ENCODE results near the gene RPUSD4.

- TF ChIP-seq CTCF (IDR thresholded peaks at IDR 0.05): no peak
- TF ChIP-seq POLR2AphosphoS5 (IDR thresholded peaks at IDR 0.05): no peak
- TF ChIP-seq POLR2A (IDR thresholded peaks at IDR 0.05): no peak
- TF ChIP-seq EP300 (IDR thresholded peaks at IDR 0.05): no peak
Observed at GRCh38 chr11:126166413-126166812, 45.0 kb downstream of the RPUSD4 start.
